MCF 10A (cell line): ENCODE data around the gene FBLN1. TPM values are rescaled to one million over a fixed set of nuclear protein-coding genes. Genes with fewer than 3 reads are reported as not detected.
A peak's percentile ranks its signal among the peaks of the same experiment; 100 is the strongest.

Experiments used
- BruUV-seq: library from RNA; stranded (reverse); fragments of 400-500 nt; replicated peaks from 2 replicates; lab custom pipeline; 2021; lab: Mats Ljungman, UMichigan
- CTCF ChIA-PET: fragments of 300-600 bp; sonication (Branson Sonifier 250); formaldehyde crosslinking; extraction: SDS; loops from one replicate; lab custom pipeline; 2021; ENCODE audit warnings: antibody characterized with exemption, inconsistent platforms; lab: Yijun Ruan, JAX
- POLR2A ChIA-PET: fragments of 300-600, 350-650 bp; sonication (Branson Sonifier 250); formaldehyde crosslinking; extraction: SDS; loops from one replicate; lab custom pipeline; 2020; ENCODE audit warnings: antibody characterized with exemption, inconsistent platforms; lab: Yijun Ruan, JAX
- DNase-seq: peaks from one replicate; pipeline ENCODE4 v3.0.0-alpha.2; 2018; ENCODE audit not compliant: unreplicated experiment
- H3K27ac Mint-ChIP-seq: one replicate; pipeline ENCODE4 v1.8.0; 2022; ENCODE audit warnings: mild to moderate bottlenecking, low read depth, mixed read lengths; ENCODE audit not compliant: unreplicated experiment
- H3K27me3 Mint-ChIP-seq: one replicate; pipeline ENCODE4 v1.8.0; 2022; ENCODE audit warnings: mixed read lengths; ENCODE audit not compliant: insufficient read depth, unreplicated experiment
- H3K36me3 Mint-ChIP-seq: one replicate; pipeline ENCODE4 v1.8.0; 2022; ENCODE audit warnings: mild to moderate bottlenecking, moderate library complexity, mixed read lengths; ENCODE audit not compliant: insufficient read depth, unreplicated experiment
- H3K4me1 Mint-ChIP-seq: one replicate; pipeline ENCODE4 v1.8.0; 2022; ENCODE audit warnings: mixed read lengths; ENCODE audit not compliant: insufficient read depth, unreplicated experiment
- H3K4me3 Mint-ChIP-seq: one replicate; pipeline ENCODE4 v1.8.0; 2022; ENCODE audit warnings: mild to moderate bottlenecking, moderate library complexity, mixed read lengths; ENCODE audit not compliant: unreplicated experiment
- H3K9me3 Mint-ChIP-seq: one replicate; pipeline ENCODE4 v1.8.0; 2022; ENCODE audit warnings: mixed read lengths; ENCODE audit not compliant: unreplicated experiment
- CTCF ChIP-seq: fragments of 200-600 bp; IDR thresholded peaks from one replicate; pipeline ENCODE4 v1.8.0; 2022; ENCODE audit warnings: antibody characterized with exemption, mild to moderate bottlenecking; ENCODE audit not compliant: unreplicated experiment
- intact Hi-C: fragments of 100-400 bp; cut with micrococcal nuclease; formaldehyde crosslinking; loops from 2 replicates; pipeline ENCODE4 v1.14.1; 2022
- total RNA-seq: library from RNA; stranded (reverse); gene quantifications from 2 replicates; pipeline ENCODE4 v1.2.3, GENCODE V29; 2022

Gene FBLN1
- total RNA-seq, 1 experiment from 2014 or later: 110 TPM

GRCh38 chr22:45537734-45538181 is 35.1 kb downstream of the FBLN1 start:
- POLR2A ChIA-PET: interaction anchor here (0.6 to 9.3 kb wide), 22 partner anchors 11 to 543 kb away, joined by 3 to 161 read pairs (median 4); partner anchors contain the start of genes FBLN1 and NUP50
- peak; percentile 97 for DNase-seq
- H3K4me3 Mint-ChIP-seq: peak overlapping the region; percentile 20
- no peaks in the 10 kb centered on the region for H3K9me3 Mint-ChIP-seq
- H3K4me1 Mint-ChIP-seq: peaks cover 13% of the 10 kb centered on the region
- CTCF ChIA-PET: interaction anchor here (0.6 to 3.1 kb wide), 5 partner anchors 12 to 69 kb away, joined by 3 to 18 read pairs (median 5); no protein-coding TSS in a partner anchor
- no peaks in the 10 kb centered on the region for H3K27me3 Mint-ChIP-seq
- H3K27ac Mint-ChIP-seq: peak overlapping the region; percentile 87
- no TSS peak for BruUV-seq
- TF ChIP-seq CTCF: no peak
- peaks cover 41% of the 10 kb centered on the region for H3K36me3 Mint-ChIP-seq
- intact Hi-C loops: no loop called here

GRCh38 chr22:45538281-45538680 is 35.6 kb downstream of the FBLN1 start:
- CTCF ChIA-PET: interaction anchor here (0.6 to 3.1 kb wide), 5 partner anchors 11 to 70 kb away, joined by 3 to 18 read pairs (median 5); no protein-coding TSS in a partner anchor
- peaks cover 47% of the 10 kb centered on the region for H3K36me3 Mint-ChIP-seq
- H3K27me3 Mint-ChIP-seq: no peaks in the 10 kb centered on the region
- intact Hi-C loops: no loop called here
- peak overlapping the region; percentile 20 for H3K4me3 Mint-ChIP-seq
- peak; percentile 60 for DNase-seq
- no peak for TF ChIP-seq CTCF
- H3K27ac Mint-ChIP-seq: peak overlapping the region; percentile 87
- peaks cover 13% of the 10 kb centered on the region for H3K4me1 Mint-ChIP-seq
- no peaks in the 10 kb centered on the region for H3K9me3 Mint-ChIP-seq
- POLR2A ChIA-PET: interaction anchor here (0.5 to 9.3 kb wide), 15 partner anchors 10 to 99 kb away, joined by 3 to 161 read pairs (median 5); partner anchors contain the start of gene FBLN1
- BruUV-seq: TSS peak; percentile 42

DNA sequence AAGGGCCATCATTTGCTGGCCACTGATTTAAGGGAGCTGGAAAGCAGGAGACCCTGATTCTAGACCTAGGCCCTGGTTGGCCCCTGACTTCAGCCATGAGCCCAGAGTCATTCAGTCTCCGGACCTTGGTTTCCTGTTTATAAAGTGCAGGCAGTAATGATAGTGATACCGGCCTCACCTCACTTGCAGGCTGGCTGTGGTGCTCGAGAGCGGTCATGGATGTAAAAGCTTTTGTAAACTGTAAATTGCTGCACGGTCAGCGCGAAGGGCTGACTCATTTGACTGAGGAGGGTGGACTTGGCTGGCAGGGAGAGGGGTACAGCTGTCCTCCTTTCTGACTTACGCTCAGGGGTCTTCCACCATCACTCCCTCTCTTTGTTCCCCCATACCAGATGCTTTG is 37.4 kb downstream of the FBLN1 start:
- POLR2A ChIA-PET: interaction anchor here (0.8 to 1.4 kb wide), 3 partner anchors 32 to 70 kb away, joined by 3 to 6 read pairs (median 4); partner anchors contain the start of gene FBLN1
- H3K4me1 Mint-ChIP-seq: peaks cover 29% of the 10 kb centered on the region
- intact Hi-C loops: no loop called here
- H3K9me3 Mint-ChIP-seq: no peaks in the 10 kb centered on the region
- TF ChIP-seq CTCF: no peak
- H3K27me3 Mint-ChIP-seq: no peaks in the 10 kb centered on the region
- BruUV-seq: no TSS peak
- H3K36me3 Mint-ChIP-seq: peaks cover 47% of the 10 kb centered on the region
- H3K4me3 Mint-ChIP-seq: no peak overlapping the region
- CTCF ChIA-PET: interaction anchor here (0.6 to 1.7 kb wide), 2 partner anchors 9 to 71 kb away, joined by 6 read pairs; no protein-coding TSS in a partner anchor
- no peak for DNase-seq
- H3K27ac Mint-ChIP-seq: peak overlapping the region; percentile 87

DNA sequence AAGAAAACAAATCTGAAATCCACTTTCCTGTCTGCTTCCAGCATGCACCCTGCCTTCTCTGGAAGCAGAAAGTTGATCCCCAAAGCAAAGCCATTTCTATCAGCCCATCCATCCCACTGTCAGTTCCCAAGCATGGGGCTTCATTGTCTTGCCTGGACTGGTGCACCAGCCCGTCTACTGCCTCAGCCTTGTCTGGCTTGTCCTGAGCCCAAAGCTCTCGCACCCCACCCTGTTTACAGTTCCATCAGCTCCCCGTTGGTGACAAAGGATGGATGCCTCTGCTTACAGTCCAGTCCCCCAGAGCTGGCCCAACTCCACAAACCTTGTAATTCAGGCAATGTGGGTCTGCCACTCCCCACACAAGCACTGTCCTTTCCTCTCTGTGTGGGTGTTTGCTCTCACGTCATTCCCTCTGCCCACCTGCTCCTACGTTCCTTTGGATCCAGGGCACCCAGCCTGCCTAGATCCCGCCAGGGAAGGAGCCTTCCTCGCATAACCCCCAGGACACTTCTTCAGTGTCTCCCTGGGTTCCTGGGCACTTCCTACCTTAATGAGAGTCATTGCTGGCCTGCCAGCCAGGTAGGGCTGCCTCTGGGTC is 38.8 kb downstream of the FBLN1 start:
- H3K36me3 Mint-ChIP-seq: peaks cover 40% of the 10 kb centered on the region
- H3K9me3 Mint-ChIP-seq: no peaks in the 10 kb centered on the region

More for the DNA sequence above, 38.8 kb downstream of the FBLN1 start:
- ChIA-PET CTCF (interaction anchor here (0.6 to 1.3 kb wide), 2 partner anchors 100 to 534 kb away, joined by 3 read pairs; no protein-coding TSS in a partner anchor), POLR2A (interaction anchor here (1.4 to 1.6 kb wide), 2 partner anchors 72 to 100 kb away, joined by 3 to 6 read pairs; no protein-coding TSS in a partner anchor)
- no peak overlapping the region for H3K4me3 Mint-ChIP-seq
- H3K27ac Mint-ChIP-seq: peak overlapping the region; percentile 49
- TF ChIP-seq CTCF: no peak
- intact Hi-C loops: no loop called here
- BruUV-seq: no TSS peak
- no peak for DNase-seq
- no peaks in the 10 kb centered on the region for H3K27me3 Mint-ChIP-seq
- peaks cover 34% of the 10 kb centered on the region for H3K4me1 Mint-ChIP-seq
